ENCODE data around the gene COPS7A. TPM values are rescaled to one million over a fixed set of nuclear protein-coding genes. Genes with fewer than 3 reads are reported as not detected.
A peak's percentile ranks its signal among the peaks of the same experiment; 100 is the strongest.

COPS7A gene, protein sequence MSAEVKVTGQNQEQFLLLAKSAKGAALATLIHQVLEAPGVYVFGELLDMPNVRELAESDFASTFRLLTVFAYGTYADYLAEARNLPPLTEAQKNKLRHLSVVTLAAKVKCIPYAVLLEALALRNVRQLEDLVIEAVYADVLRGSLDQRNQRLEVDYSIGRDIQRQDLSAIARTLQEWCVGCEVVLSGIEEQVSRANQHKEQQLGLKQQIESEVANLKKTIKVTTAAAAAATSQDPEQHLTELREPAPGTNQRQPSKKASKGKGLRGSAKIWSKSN
- 61.4 and 73.0 TPM in 2 replicates for total RNA-seq
- long read RNA-seq, transcript COPS7A-201 (8 exons, 1,721 nt): minor isoform, 21 of 194 reads
- long read RNA-seq, transcript COPS7A-202 (7 exons, 1,718 nt): minor isoform, 13 of 194 reads
- long read RNA-seq, transcript COPS7A-215 (8 exons, 2,127 nt): major isoform, 114 of 194 reads
- long read RNA-seq, transcript COPS7A-210 (8 exons, 1,832 nt): minor isoform, 14 of 194 reads
- long read RNA-seq, partial matches to known transcripts: 11 of 194 reads
- long read RNA-seq, other reads (novel, unspliced or antisense): 13 of 194 reads

DNA sequence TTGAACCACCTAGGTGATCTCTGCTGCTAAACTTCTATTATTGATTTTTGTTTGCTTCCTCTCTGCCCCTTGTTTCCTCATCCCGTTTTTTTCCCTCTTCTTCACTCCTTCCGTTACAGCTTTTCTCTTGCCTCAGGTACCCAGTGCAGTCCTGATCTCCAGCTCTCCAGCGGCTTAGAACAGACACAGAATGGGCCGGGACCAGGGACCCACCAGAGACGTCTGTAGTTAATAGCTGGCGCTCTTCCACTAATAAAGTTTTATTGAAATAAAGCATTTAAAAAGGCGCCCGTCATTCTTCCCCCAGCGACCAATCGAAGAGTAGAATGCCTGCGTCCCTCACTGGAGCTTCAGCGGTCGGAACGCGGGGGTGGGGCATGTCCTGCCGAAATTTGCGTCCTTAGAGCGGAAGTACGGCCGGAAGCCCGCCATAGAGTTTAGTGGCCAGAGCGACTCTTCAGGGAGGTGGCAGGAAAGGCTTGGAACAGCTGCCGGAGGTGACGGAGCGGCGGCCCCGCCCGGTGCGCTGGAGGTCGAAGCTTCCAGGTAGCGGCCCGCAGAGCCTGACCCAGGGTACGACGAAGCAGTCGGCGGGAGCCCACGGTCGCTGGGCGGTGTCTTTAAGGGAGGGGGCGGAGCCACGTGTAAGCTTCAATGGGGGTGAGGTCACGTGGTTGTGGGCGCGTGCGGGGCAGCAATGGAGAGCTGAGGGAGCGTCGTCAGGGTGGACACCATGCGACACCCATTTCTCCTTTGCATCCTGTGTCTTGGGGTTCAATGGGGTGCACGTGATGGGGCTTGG lies at the start of gene COPS7A:
TSS of gene COPS7A (plus strand) at position 440 of the 802 bp plus-strand sequence. CDS start 611 bp downstream, outside the sequence.
- peak within 1 kb of the TSS; percentile 96 for H3K4me3 Mint-ChIP-seq (ENCODE audit: unreplicated experiment)
- peaks cover 25% of the 10 kb centered on the region for H3K4me1 Mint-ChIP-seq (ENCODE audit: unreplicated experiment)
- peak; percentile 97 for DNase-seq (ENCODE audit: extremely low spot score, unreplicated experiment)
- peaks cover 11% of the 10 kb centered on the region for H3K36me3 Mint-ChIP-seq (ENCODE audit: unreplicated experiment)
- peak within 1 kb of the TSS; percentile 97 for H3K27ac Mint-ChIP-seq (ENCODE audit: unreplicated experiment)
- H3K27me3 Mint-ChIP-seq (ENCODE audit: unreplicated experiment): peaks cover 3% of the 10 kb centered on the region
- TF ChIP-seq, protein P1, sequence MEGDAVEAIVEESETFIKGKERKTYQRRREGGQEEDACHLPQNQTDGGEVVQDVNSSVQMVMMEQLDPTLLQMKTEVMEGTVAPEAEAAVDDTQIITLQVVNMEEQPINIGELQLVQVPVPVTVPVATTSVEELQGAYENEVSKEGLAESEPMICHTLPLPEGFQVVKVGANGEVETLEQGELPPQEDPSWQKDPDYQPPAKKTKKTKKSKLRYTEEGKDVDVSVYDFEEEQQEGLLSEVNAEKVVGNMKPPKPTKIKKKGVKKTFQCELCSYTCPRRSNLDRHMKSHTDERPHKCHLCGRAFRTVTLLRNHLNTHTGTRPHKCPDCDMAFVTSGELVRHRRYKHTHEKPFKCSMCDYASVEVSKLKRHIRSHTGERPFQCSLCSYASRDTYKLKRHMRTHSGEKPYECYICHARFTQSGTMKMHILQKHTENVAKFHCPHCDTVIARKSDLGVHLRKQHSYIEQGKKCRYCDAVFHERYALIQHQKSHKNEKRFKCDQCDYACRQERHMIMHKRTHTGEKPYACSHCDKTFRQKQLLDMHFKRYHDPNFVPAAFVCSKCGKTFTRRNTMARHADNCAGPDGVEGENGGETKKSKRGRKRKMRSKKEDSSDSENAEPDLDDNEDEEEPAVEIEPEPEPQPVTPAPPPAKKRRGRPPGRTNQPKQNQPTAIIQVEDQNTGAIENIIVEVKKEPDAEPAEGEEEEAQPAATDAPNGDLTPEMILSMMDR (IDR thresholded peaks at IDR 0.05): no peak
- H3K9me3 Mint-ChIP-seq (ENCODE audit: unreplicated experiment): no peaks in the 10 kb centered on the region

DNA sequence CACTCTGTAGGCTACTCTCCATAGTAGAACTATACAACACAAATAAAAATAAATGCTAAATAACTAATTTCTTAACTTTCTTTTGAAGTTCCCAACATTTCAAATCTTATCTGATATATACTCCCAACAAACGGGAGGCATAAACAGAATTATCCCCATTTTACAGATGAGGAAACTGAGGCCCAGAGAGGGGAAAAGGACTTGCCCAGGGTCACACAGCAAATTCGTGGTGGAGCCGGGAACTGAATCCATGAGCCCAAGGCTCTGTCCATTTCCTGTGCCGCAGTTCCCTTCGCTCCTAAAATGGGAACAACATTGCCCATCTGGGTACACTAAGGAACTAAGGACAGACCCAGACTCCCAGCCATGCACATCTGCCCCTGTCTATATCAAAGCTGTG lies 46.9 kb upstream of the COPS7A start:
- TF ChIP-seq, protein P1 (IDR thresholded peaks at IDR 0.05): no peak
- Mint-ChIP-seq H3K27ac (ENCODE audit: unreplicated experiment) (no peak overlapping the region), H3K36me3 (ENCODE audit: unreplicated experiment) (peaks cover 56% of the 10 kb centered on the region), H3K4me3 (ENCODE audit: unreplicated experiment) (no peak overlapping the region), H3K27me3 (ENCODE audit: unreplicated experiment) (no peaks in the 10 kb centered on the region), H3K4me1 (ENCODE audit: unreplicated experiment) (no peaks in the 10 kb centered on the region), H3K9me3 (ENCODE audit: unreplicated experiment) (no peaks in the 10 kb centered on the region)
- DNase-seq (ENCODE audit: extremely low spot score, unreplicated experiment): no peak

DNA sequence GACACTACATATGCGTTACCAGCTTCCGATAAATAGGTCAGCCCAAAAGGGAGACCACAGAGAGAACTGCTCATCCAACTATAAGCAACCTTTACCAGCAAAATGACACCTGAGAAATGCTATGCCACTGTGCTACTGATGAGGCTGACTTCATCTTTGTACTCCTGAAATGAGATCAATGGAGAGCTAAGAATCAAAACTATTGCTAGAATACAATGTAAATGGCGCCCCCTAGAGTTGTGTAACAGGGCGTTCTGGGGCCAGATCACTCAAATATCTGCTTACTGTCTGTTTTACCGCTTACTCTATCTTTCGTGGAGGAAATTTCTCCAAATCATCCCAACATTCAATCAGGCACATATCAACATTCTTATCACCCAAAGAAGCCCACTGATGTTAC lies 39.2 kb upstream of the COPS7A start:
- DNase-seq (ENCODE audit: extremely low spot score, unreplicated experiment): no peak
- H3K36me3 Mint-ChIP-seq (ENCODE audit: unreplicated experiment): peaks cover 7% of the 10 kb centered on the region
- no peak overlapping the region for H3K4me3 Mint-ChIP-seq (ENCODE audit: unreplicated experiment)
- H3K27ac Mint-ChIP-seq (ENCODE audit: unreplicated experiment): no peak overlapping the region
- TF ChIP-seq, protein P1 (IDR thresholded peaks at IDR 0.05): peak; percentile 60
- no peaks in the 10 kb centered on the region for H3K9me3 Mint-ChIP-seq (ENCODE audit: unreplicated experiment)
- peaks cover 27% of the 10 kb centered on the region for H3K4me1 Mint-ChIP-seq (ENCODE audit: unreplicated experiment)
- H3K27me3 Mint-ChIP-seq (ENCODE audit: unreplicated experiment): no peaks in the 10 kb centered on the region

DNA sequence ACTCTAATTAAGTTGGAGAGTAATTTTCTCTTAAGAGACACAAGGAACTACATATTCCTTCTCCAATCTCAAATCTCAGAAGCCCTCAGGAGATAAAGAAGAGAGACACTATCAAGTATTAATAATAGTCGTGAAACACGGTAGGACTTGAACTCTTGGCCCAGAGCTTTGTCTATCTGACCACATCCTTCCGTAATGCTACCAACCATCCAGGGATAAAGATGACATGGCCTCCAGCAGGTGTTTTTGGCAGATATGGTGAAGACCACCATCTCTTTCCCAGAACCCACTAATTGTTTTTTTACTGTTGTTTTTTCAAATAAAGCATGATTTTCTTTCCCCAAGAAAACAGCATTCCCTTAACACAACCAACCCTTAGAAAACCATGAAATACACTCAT lies 38.0 kb upstream of the COPS7A start:
- Mint-ChIP-seq H3K27ac (ENCODE audit: unreplicated experiment) (no peak overlapping the region), H3K9me3 (ENCODE audit: unreplicated experiment) (no peaks in the 10 kb centered on the region), H3K36me3 (ENCODE audit: unreplicated experiment) (peaks cover 5% of the 10 kb centered on the region), H3K27me3 (ENCODE audit: unreplicated experiment) (no peaks in the 10 kb centered on the region), H3K4me3 (ENCODE audit: unreplicated experiment) (no peak overlapping the region), H3K4me1 (ENCODE audit: unreplicated experiment) (peaks cover 35% of the 10 kb centered on the region)
- DNase-seq (ENCODE audit: extremely low spot score, unreplicated experiment): no peak
- TF ChIP-seq, protein P1 (IDR thresholded peaks at IDR 0.05): no peak

Measured in osteocyte (in vitro differentiated cells).